ENCODE measurements around the gene TAMM41.
A peak's percentile ranks its signal among the peaks of the same experiment; 100 is the strongest.

The TAMM41 gene

GRCh38 chr3:11810276-11810675 lies 36.4 kb downstream of the TAMM41 start:
- DNase-seq (ENCODE audit: low spot score) = no peak
- Histone ChIP-seq H3K4me3 (no peak overlapping the region), H3K27ac (no peak overlapping the region)
- TF ChIP-seq CTCF (IDR thresholded peaks at IDR 0.05) = no peak

DNA sequence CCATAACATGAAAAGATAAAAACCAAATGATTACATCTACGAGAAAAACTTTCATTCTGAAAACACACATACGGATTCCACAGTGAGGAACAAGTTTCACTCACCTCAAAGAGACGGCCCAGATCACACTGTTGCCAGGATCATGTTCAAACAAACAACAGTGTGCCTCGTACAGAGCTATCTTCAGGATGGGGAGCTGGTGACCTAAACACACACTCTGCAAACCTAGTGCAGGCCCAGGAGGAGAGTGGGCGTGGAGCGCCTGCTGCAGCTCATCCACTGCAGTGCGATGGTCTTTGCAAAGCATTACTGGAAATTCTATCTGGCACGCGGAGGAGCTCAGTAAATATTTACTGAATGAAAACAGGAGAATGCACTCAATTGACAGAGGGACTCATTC lies 38.5 kb downstream of the TAMM41 start:
- H3K27ac ChIP-seq = no peak overlapping the region
- no peak for DNase-seq (ENCODE audit: low spot score)
- H3K4me3 ChIP-seq = no peak overlapping the region
- TF ChIP-seq CTCF (IDR thresholded peaks at IDR 0.05) = no peak

DNA sequence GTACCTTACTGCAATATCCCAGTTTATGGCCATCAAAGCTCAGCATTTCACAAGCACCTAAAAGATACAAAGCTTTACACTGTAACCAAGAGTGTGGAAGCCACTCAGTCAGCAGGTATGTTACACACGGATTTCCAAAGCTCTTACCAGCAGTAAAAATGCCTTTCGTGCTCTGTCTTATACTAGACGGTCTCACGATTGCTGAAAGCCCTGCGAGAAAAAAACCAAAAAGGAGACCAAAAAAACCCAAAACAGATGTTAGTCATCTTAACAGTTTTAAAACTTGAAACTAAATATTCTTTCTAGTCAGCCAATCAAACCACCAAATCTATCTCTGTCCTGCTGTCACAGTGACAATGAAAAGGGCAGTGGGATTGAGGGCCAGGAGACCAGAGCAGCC lies 39.0 kb downstream of the TAMM41 start:
- TF ChIP-seq CTCF (IDR thresholded peaks at IDR 0.05) = no peak
- H3K27ac ChIP-seq = no peak overlapping the region
- no peak overlapping the region for H3K4me3 ChIP-seq
- DNase-seq (ENCODE audit: low spot score) = no peak

DNA sequence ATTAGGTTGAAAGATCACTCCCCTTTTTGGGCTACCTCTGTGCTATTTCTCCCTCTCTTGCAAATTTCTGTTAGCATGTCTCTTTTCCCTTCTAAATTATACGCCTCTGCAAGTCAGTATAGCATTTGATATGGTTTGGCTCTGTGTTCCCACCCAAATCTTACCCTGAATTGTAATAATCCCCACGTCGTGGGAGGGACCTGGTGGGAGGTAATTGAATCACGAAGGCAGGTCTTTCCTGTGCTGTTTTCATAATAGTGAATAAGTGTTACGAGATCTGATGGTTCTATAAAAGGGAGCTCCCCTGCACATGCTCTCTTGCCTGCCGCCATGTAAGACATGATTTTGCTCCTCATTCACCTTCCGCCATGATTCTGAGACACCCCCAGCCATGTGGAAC lies 41.0 kb downstream of the TAMM41 start:
- TF ChIP-seq CTCF (IDR thresholded peaks at IDR 0.05) = no peak
- no peak overlapping the region for H3K4me3 ChIP-seq

DNA sequence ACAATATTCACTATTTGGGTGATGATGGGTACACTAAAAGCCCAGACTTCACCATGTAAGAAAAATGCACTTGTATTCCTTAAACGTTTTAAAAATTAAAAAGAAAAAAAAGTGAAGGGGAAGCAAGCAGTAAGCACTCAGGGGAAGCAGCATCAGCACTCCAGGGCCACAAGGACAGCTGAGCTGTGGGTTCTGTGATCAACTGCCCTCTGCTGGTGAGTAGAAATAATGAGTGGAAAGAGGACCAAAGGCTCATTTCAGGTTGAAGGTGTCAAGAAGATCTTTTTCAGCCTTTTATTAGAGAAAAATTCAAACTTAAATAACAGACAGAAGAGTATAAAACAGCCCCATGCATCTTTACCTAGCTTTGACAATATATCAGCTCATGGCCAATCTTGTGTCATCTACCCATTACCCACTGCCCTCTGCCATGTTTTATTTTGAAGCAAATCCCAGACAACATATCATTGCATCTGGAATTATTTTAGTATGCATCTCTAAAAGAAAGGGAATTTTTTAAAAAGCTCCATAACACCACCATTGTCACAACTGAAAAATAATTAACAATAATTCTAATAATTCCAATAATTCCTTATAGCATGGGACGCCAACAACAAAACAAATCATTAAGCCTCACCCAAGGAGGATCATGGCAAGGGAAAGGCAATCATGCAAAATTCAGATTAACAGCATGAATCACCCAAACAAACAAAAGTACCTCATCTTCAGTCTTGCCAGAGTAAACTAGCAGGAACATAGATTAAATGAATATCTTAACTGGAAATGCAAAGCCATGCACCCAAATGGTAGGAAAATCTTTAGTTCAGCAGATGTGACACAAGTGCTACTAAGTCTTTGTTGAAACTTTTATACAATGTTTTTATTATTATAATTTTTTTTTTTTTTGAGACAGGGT lies 42.5 kb downstream of the TAMM41 start:
- no peak for DNase-seq (ENCODE audit: low spot score)
- Histone ChIP-seq H3K27ac (no peak overlapping the region), H3K4me3 (no peak overlapping the region)
- peak; percentile 45 for TF ChIP-seq CTCF (IDR thresholded peaks at IDR 0.05)

More for the DNA sequence above, 41.0 kb downstream of the TAMM41 start:
- H3K27ac ChIP-seq = no peak overlapping the region
- no peak for DNase-seq (ENCODE audit: low spot score)

GRCh38 chr3:11799791-11800190 lies 46.9 kb downstream of the TAMM41 start:
- H3K27ac ChIP-seq = no peak overlapping the region
- no peak overlapping the region for H3K4me3 ChIP-seq
- DNase-seq (ENCODE audit: low spot score) = no peak
- TF ChIP-seq CTCF (IDR thresholded peaks at IDR 0.05) = no peak

DNA sequence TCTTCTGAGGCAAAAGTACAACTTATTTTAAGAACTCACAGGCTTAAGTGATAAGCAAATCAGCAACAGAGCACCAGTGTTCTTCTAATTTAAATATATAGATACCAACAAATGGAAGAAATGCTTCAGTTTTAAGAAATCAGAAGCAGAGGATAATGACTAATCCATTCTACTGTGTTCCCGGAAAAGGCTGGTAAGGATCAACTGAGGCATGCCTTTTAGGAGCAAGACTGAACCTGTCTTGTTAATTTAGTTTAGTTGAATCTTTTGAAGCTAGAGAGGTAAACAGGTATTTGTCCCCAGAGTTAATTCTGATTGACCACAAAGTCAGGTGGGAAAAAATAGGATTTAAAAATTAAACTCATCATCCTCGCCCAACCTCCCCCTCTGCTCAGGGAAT lies 51.8 kb downstream of the TAMM41 start:
- Histone ChIP-seq H3K4me3 (no peak overlapping the region), H3K27ac (no peak overlapping the region)
- no peak for TF ChIP-seq CTCF (IDR thresholded peaks at IDR 0.05)
- DNase-seq (ENCODE audit: low spot score) = no peak
